Stimulated activated naive B cell treated with anti-CD40 and anti-IgM and Interleukin-4, amounts not matched to agents 10 μg/mL and 1 μg/mL and 100 μg/mL, for 72 hours (primary cell): ENCODE data around the gene GRIPAP1.

ENCODE experiments used
- ATAC-seq, 2 donors: fragments of 150-1000 bp; cut with Tn5 transposase; replicated peaks; 2 replicates each; pipeline ENCODE4 v1.10.0; 2021; ENCODE audit warnings: moderate library complexity in 1 of 2
- DNase-seq: peaks from one replicate; pipeline ENCODE4 v3.0.0; 2021
- H3K27ac Mint-ChIP-seq: one replicate; pipeline ENCODE4 v1.8.0; 2022; ENCODE audit warnings: mild to moderate bottlenecking, mixed read lengths
- H3K27me3 Mint-ChIP-seq, 2 donors: one replicate each; pipeline ENCODE4 v1.8.0; 2022; ENCODE audit warnings: mixed read lengths in 2 of 2
- H3K36me3 Mint-ChIP-seq, 2 donors: one replicate each; pipeline ENCODE4 v1.8.0; 2022; ENCODE audit warnings: mixed read lengths in 2 of 2, mild to moderate bottlenecking in 1 of 2
- H3K4me1 Mint-ChIP-seq, 2 donors: one replicate each; pipeline ENCODE4 v1.8.0; 2022; ENCODE audit warnings: mixed read lengths in 2 of 2, mild to moderate bottlenecking in 1 of 2
- H3K4me3 Mint-ChIP-seq, 2 donors: one replicate each; pipeline ENCODE4 v1.8.0; 2022; ENCODE audit warnings: mild to moderate bottlenecking in 2 of 2, mixed read lengths in 2 of 2, moderate library complexity in 1 of 2
- H3K9me3 Mint-ChIP-seq, 2 donors: one replicate each; pipeline ENCODE4 v1.8.0; 2022; ENCODE audit warnings: mixed read lengths in 2 of 2, mild to moderate bottlenecking in 1 of 2

GRIPAP1 gene

GRCh38 chrX:48958635-48959094, 43.4 kb downstream of the GRIPAP1 start:
- no peak for DNase-seq
- H3K27me3 Mint-ChIP-seq, result no peaks in the 10 kb centered on the region
- peak overlapping the region; percentile 100 for H3K27ac Mint-ChIP-seq
- peak overlapping the region; percentile 100 for H3K4me3 Mint-ChIP-seq
- peaks cover 4 to 10% of the 10 kb centered on the region in 2 donors for H3K36me3 Mint-ChIP-seq
- ATAC-seq, result no peak
- peaks cover 14 to 41% of the 10 kb centered on the region in 2 donors for H3K4me1 Mint-ChIP-seq
- no peaks in the 10 kb centered on the region for H3K9me3 Mint-ChIP-seq

GRCh38 chrX:48957827-48958634, 44.0 kb downstream of the GRIPAP1 start:
- peak overlapping the region; percentile 100 for H3K27ac Mint-ChIP-seq
- peak; percentile 90 for DNase-seq
- peak; percentile 85 for ATAC-seq
- no peaks in the 10 kb centered on the region for H3K27me3 Mint-ChIP-seq
- peak overlapping the region; percentile 100 for H3K4me3 Mint-ChIP-seq
- peaks cover 6 to 14% of the 10 kb centered on the region in 2 donors for H3K36me3 Mint-ChIP-seq
- peaks cover 19 to 47% of the 10 kb centered on the region in 2 donors for H3K4me1 Mint-ChIP-seq
- no peaks in the 10 kb centered on the region for H3K9me3 Mint-ChIP-seq

GRCh38 chrX:48957477-48957826, 44.6 kb downstream of the GRIPAP1 start, which contains the start of gene OTUD5:
TSS of gene OTUD5 (minus strand) at chrX:48957607. CDS start at chrX:48957570, 37 bp downstream.
- Mint-ChIP-seq H3K4me1 (peaks cover 24 to 53% of the 10 kb centered on the region in 2 donors), H3K9me3 (no peaks in the 10 kb centered on the region), H3K4me3 (peak within 1 kb of the TSS; percentile 100), H3K36me3 (peaks cover 6 to 19% of the 10 kb centered on the region in 2 donors), H3K27me3 (no peaks in the 10 kb centered on the region), H3K27ac (peak within 1 kb of the TSS; percentile 100)
- peak; percentile 61 to 71 for ATAC-seq
- peak; percentile 73 for DNase-seq

- Mint-ChIP-seq H3K27me3 (no peaks in the 10 kb centered on the region), H3K27ac (peak overlapping the region; percentile 89), H3K36me3 (peaks cover 6 to 19% of the 10 kb centered on the region in 2 donors), H3K4me3 (peak overlapping the region; percentile 83 to 88), H3K4me1 (peaks cover 25 to 55% of the 10 kb centered on the region in 2 donors), H3K9me3 (no peaks in the 10 kb centered on the region)
- ATAC-seq (peak; percentile 33 to 38), DNase-seq (peak; percentile 49)
These were observed 45.2 kb downstream of the GRIPAP1 start for GRCh38 chrX:48956728-48957414.

- Mint-ChIP-seq H3K27me3 (no peaks in the 10 kb centered on the region), H3K4me1 (peaks cover 24 to 29% of the 10 kb centered on the region in 2 donors), H3K4me3 (no peak overlapping the region), H3K27ac (no peak overlapping the region), H3K36me3 (peaks cover 6 to 15% of the 10 kb centered on the region in 2 donors), H3K9me3 (no peaks in the 10 kb centered on the region)
- ATAC-seq (no peak), DNase-seq (no peak)
These were observed 53.5 kb downstream of the GRIPAP1 start for GRCh38 chrX:48948589-48948988.

GRCh38 chrX:48945517-48946348, 56.3 kb downstream of the GRIPAP1 start:
- Mint-ChIP-seq H3K36me3 (peaks cover 17 to 21% of the 10 kb centered on the region in 2 donors), H3K4me3 (no peak overlapping the region), H3K9me3 (no peaks in the 10 kb centered on the region), H3K27ac (peak overlapping the region; percentile 22), H3K27me3 (no peaks in the 10 kb centered on the region), H3K4me1 (peaks cover 33 to 38% of the 10 kb centered on the region in 2 donors)
- DNase-seq (no peak), ATAC-seq (peak; percentile 49 to 74)

GRCh38 chrX:48942895-48943294, 59.2 kb downstream of the GRIPAP1 start:
- ATAC-seq, result no peak

GRCh38 chrX:48940404-48940955, 61.6 kb downstream of the GRIPAP1 start:
- DNase-seq (no peak), ATAC-seq (no peak)
- Mint-ChIP-seq H3K36me3 (peaks cover 35 to 52% of the 10 kb centered on the region in 2 donors), H3K4me1 (peaks cover 71 to 85% of the 10 kb centered on the region in 2 donors), H3K4me3 (peak overlapping the region in 1 of 2 donors; percentile 56), H3K27me3 (no peaks in the 10 kb centered on the region), H3K27ac (no peak overlapping the region), H3K9me3 (no peaks in the 10 kb centered on the region)

More at GRCh38 chrX:48942895-48943294, 59.2 kb downstream of the GRIPAP1 start:
- Mint-ChIP-seq H3K4me1 (peaks cover 57 to 66% of the 10 kb centered on the region in 2 donors), H3K27me3 (no peaks in the 10 kb centered on the region), H3K36me3 (peaks cover 33 to 36% of the 10 kb centered on the region in 2 donors), H3K27ac (peak overlapping the region; percentile 76), H3K9me3 (no peaks in the 10 kb centered on the region), H3K4me3 (no peak overlapping the region)
- no peak for DNase-seq

- no peaks in the 10 kb centered on the region for H3K9me3 Mint-ChIP-seq
- ATAC-seq, result peak; percentile 10 to 17
- DNase-seq, result no peak
- H3K4me3 Mint-ChIP-seq, result peak overlapping the region; percentile 59 to 67
- no peaks in the 10 kb centered on the region for H3K27me3 Mint-ChIP-seq
- peaks cover 79 to 93% of the 10 kb centered on the region in 2 donors for H3K4me1 Mint-ChIP-seq
- H3K36me3 Mint-ChIP-seq, result peaks cover 43 to 60% of the 10 kb centered on the region in 2 donors
- peak overlapping the region; percentile 96 for H3K27ac Mint-ChIP-seq
These were observed 62.4 kb downstream of the GRIPAP1 start for GRCh38 chrX:48939524-48940228.

GRCh38 chrX:48938721-48939425, 63.2 kb downstream of the GRIPAP1 start:
- peaks cover 79 to 94% of the 10 kb centered on the region in 2 donors for H3K4me1 Mint-ChIP-seq

GRCh38 chrX:48937054-48937907, 64.8 kb downstream of the GRIPAP1 start:
- DNase-seq (peak; percentile 91), ATAC-seq (peak; percentile 73 to 81)
- peak overlapping the region; percentile 75 to 78 for H3K4me3 Mint-ChIP-seq
- peaks cover 71 to 86% of the 10 kb centered on the region in 2 donors for H3K4me1 Mint-ChIP-seq
- peak overlapping the region; percentile 96 for H3K27ac Mint-ChIP-seq
- no peaks in the 10 kb centered on the region for H3K27me3 Mint-ChIP-seq
- H3K36me3 Mint-ChIP-seq, result peaks cover 45 to 68% of the 10 kb centered on the region in 2 donors
- H3K9me3 Mint-ChIP-seq, result no peaks in the 10 kb centered on the region

More at GRCh38 chrX:48938721-48939425, 63.2 kb downstream of the GRIPAP1 start:
- Mint-ChIP-seq H3K36me3 (peaks cover 45 to 66% of the 10 kb centered on the region in 2 donors), H3K27ac (peak overlapping the region; percentile 96), H3K9me3 (no peaks in the 10 kb centered on the region), H3K27me3 (no peaks in the 10 kb centered on the region), H3K4me3 (peak overlapping the region; percentile 59 to 67)
- peak; percentile 44 to 48 for ATAC-seq
- peak; percentile 84 for DNase-seq
